ENCODE measurements around the gene CLEC6A.
"Not testable (repeated sequence)": the region's sequence is repeated elsewhere in the genome, so short reads cannot be mapped to it uniquely, and the experiment has no call there.

The CLEC6A gene

DNA sequence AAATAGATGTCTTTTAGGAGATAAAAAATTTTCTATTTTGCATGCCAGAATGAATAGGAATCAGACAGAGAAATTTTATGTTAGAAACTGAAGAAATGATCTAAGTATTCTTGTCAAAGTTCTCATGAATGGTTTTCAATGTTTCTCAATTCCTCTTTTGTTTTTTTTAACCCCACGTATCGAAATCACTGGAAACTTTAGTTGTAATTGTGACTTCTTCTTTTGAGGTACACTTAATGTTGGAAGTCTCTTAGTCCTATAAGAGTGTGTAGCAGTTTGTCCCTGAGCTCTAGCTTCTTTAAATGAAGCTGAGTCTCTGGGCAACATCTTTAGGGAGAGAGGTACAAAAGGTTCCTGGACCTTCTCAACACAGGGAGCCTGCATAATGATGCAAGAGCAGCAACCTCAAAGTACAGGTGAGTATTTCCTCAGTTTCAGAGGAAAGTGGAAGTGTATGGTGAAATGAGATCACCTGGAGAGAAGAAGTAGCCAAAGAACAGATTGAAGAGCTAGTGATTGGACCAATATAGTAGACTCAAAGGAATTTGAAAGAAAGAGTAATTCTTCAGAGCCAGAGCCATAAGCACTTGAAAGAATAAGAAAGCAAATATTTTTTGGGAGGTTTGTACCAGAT is at the start of gene CLEC6A:
Gene CLEC6A, plus strand, starts transcription at position 236 of the 634 bp plus-strand sequence. Its CDS starts 150 bp downstream, at position 386.
- FAIRE-seq (no peak), DNase-seq (ENCODE audit: insufficient read length, low spot score) (no peak)
- TF ChIP-seq POLR2A (IDR thresholded peaks at IDR 0.05; ENCODE audit: low read depth, low read length): no peak

DNA sequence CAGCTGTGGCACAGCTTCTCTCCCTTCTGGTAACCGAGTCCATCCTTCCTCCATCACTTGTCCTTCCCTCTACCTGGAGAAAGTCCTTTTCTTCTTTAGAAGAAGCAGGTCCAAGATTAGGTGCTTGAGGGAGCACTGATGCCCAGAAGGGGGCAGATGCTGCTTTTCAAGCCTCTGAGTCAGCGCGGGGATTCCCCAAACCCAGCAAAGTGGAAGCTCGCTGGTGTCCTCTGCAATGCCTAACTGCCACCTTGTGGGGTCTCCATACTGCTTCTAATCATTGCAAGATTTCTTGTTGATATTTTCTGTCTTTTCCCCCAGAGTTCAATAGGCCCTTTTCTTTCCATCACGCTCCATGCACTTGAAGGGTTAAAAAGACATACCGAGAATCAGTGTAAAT is 36.2 kb upstream of the CLEC6A start:
- not testable (repeated sequence) for DNase-seq (ENCODE audit: insufficient read length, low spot score); FAIRE-seq

DNA sequence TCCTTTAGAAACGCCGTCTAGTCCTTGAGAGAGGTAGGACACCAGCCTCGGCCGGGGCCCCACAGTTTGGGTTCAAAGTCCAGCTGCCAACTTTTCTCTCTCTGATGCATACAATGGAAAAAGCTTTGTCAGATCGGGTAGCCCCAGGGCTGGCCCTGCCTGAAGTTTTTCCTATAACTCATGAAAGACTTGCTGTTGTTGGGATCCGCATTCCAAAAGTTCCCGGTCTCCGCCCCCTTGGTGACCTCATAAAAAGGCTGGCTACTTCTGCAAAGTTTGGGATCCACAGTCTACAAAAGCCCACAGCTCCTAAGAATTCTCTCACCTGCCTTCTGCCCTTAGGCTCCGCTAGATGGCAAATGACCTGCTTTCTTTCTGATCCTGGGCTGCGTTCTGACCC is 35.3 kb upstream of the CLEC6A start:
- TF ChIP-seq POLR2A (IDR thresholded peaks at IDR 0.05; ENCODE audit: low read depth, low read length): no peak
- FAIRE-seq (no peak), DNase-seq (ENCODE audit: insufficient read length, low spot score) (no peak)

DNA sequence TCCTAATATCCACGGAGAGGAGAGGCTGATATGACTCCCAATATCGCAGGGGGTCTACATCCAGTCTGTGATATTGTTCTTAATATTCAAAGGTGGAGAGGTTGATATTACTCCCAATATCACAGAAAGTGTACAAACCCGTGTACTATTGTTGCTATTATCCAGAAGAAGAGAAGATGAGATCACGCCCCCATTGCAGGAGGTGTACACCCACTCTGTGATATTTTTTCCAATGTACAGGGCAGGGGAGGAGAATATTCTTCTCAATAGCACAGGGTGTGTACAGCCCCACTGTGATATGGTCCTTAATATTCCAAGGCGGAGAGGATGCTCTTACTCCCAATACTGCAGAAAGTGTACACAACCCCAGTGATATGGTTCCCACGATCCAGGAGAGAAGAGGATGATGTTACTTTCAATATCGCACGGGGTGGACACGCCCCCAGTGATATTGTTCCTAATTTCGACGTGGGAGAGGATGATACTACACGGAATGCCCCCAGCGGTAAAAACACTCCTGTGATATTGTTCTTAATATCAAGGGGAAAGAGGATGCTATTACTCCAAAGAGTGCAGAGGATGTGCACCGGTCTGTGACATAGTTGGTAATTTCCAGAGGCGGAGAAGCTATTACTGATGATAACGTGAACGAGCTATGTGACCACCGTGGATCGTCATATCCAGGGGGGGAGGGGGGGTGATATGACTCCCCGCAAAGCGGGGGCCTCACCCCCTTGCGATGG is 11.1 kb upstream of the CLEC6A start:
- FAIRE-seq: not testable (repeated sequence)

DNA sequence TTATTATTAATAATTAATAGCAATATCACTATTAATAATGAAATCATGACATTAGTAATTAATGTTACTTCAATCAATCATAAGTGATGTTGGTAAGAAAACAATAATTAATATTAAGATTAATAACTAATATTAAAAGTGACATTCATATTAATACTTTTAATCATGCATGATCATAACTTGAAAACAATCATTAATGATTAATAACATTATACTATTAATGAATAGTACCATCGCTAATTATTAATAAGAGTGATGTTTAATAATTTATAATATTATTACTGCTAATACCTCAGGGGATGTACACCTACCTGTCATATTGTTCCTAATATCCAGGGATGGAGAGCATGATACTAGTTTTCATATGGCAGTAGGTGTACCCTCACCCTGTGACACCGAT is 10.0 kb upstream of the CLEC6A start:
- DNase-seq (ENCODE audit: insufficient read length, low spot score): no peak
- FAIRE-seq: no peak
- no peak for TF ChIP-seq POLR2A (IDR thresholded peaks at IDR 0.05; ENCODE audit: low read depth, low read length)

More for the DNA sequence above, 11.1 kb upstream of the CLEC6A start:
- not testable (repeated sequence) for DNase-seq (ENCODE audit: insufficient read length, low spot score)

DNA sequence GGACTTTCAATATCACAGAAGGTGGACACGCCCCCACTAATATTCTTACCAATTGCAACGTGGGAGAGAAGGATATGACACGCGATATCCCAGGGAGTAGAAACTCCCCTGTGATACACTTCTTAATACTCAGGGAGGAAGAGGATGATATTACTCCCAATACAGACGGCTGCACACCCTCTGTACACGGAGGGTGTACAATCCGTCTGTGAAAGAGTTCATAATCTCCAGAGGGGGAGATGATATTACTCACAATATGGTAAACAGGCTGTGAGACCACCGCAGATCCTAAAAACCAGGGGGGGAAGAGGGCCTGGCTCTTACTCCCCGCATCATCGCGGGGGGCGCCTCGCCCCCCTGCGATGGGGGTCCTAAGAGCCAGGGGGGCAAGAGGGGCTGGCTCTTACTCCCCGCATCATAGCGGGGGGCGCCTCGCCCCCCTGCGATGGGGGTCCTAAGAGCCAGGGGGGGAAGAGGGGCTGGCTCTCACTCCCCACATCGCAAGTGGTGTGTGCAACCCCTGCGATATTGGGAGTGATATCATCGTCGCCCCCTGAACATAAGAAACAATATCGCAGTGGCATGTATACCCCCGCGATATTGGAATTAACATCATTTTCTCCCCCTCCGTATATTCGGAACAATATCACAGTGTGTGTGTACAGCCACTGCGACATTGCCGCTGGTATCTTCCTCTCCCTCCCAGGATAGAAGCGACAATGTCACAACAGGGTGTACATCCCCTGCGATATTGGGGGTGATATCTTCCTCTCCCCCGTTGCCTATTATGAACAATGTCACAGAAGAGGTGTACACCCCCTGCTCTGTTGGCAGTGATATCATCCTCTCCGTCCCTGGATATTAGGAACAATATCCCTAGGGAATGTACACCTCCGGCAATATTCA is 8.9 kb upstream of the CLEC6A start:
- no peak for TF ChIP-seq POLR2A (IDR thresholded peaks at IDR 0.05; ENCODE audit: low read depth, low read length)
- FAIRE-seq: no peak
- DNase-seq (ENCODE audit: insufficient read length, low spot score): no peak

DNA sequence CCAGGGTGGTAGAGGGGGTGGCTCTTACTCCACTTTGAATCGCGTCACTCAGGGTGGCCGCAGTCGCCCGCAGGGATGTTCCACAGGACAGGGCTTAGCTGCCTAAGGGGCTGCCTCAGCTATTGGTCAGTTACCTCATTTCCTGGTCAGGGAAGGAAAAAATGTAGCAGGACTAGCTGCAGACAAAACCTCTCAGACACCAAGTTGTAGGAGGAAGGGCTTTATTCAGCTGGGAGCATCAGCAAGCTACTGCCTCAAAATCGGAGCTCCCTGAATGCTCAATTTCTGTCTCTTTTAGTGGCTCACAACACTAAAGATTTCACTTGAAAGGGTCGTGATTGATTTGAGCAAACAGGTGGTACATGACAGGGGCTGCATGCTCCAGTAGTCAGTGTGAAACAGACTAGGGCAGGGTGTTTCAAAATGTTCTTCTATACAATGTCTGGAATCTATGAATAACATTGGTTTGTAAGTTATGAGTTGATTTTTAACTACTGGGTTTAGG is 6.4 kb upstream of the CLEC6A start:
- FAIRE-seq (no peak), DNase-seq (ENCODE audit: insufficient read length, low spot score) (no peak)
- TF ChIP-seq POLR2A (IDR thresholded peaks at IDR 0.05; ENCODE audit: low read depth, low read length): no peak

DNA sequence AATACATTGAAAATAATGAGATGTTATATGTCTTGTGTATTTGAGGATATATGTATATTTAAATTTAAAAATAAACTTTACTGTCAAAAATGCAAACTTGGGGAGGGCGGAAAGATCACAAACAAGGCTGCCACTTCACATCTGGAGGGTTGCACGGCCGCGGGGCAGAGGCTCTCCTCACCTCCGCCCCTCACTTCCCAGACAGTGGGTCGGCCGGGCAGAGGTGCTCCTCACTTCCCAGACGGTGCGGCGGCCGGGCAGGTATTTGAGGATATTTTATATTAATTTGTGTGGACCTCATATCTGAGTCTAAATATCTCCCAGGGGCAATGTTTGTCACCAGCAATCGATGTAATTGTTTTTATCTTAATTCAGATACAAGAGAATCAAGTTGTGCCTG is 3.7 kb upstream of the CLEC6A start:
- no peak for TF ChIP-seq POLR2A (IDR thresholded peaks at IDR 0.05; ENCODE audit: low read depth, low read length)
- DNase-seq (ENCODE audit: insufficient read length, low spot score): no peak
- FAIRE-seq: no peak

DNA sequence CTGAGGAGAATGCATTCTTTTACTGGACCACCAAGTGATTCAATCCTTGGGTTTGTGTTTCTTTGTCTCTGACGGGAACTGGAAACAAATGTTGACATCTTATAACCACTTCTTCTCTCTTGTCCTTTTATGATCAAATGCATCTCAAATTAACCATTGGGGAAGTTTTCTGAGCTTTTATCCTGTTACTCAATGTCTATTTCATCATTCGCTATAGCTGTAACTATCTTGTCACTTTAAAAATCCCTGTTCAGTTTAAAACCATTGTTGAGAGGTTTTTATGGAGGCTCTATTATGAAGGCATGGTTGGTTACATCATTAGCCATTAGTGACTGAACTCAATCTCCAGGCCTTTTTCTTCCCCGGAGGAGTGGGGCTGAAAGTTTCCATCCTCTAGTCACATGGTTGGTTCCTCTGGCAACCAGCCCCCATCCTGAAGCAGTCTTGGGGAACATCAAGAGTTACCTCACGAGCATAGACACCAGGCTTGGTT is 2.7 kb upstream of the CLEC6A start:
- TF ChIP-seq POLR2A (IDR thresholded peaks at IDR 0.05; ENCODE audit: low read depth, low read length): no peak
- FAIRE-seq: no peak
- no peak for DNase-seq (ENCODE audit: insufficient read length, low spot score)

DNA sequence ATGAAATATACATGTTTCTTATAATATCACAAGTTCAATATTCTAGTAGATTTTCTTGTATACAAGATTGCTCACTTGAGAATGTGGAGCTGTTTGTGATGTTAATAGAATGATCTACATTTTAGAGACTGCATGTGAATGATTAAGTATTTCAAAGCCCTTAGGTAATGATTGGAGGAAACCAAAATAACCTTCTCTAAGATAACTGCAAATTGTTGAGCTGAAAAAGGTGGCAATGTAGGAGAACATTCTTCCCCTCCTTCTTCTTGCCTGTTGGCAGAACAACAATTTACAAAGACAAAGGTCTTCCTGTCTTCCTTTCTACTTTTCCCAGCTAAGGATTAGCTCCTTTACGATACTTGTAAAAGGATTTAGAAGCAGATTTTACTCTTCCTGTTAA is 2.0 kb upstream of the CLEC6A start:
- no peak for DNase-seq (ENCODE audit: insufficient read length, low spot score)
- no peak for FAIRE-seq
- TF ChIP-seq POLR2A (IDR thresholded peaks at IDR 0.05; ENCODE audit: low read depth, low read length): no peak

DNA sequence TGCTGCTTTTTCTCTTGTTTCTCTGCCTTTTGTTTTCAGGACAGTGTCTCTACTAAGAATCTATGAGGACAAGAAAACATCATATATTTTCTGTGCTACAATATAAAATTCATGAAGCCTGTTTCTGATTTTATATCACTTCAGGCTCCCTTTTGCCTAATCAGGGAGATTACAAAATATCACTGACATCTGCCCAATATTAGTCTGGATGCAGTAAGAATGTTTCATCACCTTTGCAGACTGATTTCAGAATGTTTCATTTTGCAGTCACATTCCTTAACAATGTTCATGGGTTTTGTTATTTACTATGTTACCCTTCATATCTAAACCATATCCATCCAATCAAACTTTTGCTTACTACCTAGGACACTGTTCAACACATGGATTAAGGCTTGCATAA is 491 bp upstream of the CLEC6A start:
- no peak for TF ChIP-seq POLR2A (IDR thresholded peaks at IDR 0.05; ENCODE audit: low read depth, low read length)
- FAIRE-seq (no peak), DNase-seq (ENCODE audit: insufficient read length, low spot score) (no peak)

DNA sequence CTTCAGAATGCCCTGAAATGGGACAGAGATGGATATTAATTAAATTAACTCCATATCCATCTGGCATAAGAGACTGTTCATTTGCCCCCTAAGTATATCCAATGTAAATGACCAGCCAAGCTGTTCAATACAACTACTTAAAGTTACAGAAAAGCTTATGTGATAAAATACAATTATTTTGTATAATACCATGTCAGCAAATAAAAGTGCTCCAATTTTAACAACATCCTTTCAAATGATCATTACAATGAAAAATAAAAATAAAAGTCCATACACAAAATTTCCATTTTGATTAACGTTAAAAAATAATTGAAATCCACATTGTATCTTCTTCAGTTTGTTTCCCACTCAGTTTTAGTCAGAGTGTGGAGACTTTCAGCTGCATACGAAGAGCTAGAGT is 5.7 kb downstream of the CLEC6A start:
- FAIRE-seq: no peak
- DNase-seq (ENCODE audit: insufficient read length, low spot score): no peak
- TF ChIP-seq POLR2A (IDR thresholded peaks at IDR 0.05; ENCODE audit: low read depth, low read length): no peak

DNA sequence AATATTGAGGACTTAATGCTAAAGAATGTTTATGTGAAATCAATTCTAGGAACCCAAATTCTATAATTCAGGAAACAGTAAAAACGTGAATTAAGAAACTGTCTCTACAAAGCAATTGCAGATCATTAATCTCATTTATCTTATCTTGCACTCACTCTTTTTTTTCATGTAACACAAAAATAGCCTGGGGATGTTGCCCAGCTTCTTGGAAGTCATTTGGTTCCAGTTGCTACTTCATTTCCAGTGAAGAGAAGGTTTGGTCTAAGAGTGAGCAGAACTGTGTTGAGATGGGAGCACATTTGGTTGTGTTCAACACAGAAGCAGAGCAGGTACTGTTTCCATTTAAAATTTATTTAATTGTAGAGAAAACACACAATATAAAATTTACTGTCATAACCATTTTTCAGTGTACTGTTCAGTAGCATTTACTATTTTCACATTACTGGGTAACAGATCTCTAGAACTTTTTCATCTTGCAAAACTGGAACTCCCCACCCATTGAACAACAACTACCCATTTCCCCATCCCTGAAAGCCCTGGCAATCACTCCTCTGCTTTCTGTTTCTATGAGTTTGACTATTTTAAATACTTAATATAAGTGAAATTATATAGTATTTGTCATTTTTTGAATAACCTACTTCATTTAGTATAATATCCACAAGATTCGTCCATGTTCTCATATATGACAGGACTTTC is 9.7 kb downstream of the CLEC6A start:
- FAIRE-seq: no peak
- no peak for DNase-seq (ENCODE audit: insufficient read length, low spot score)
- TF ChIP-seq POLR2A (IDR thresholded peaks at IDR 0.05; ENCODE audit: low read depth, low read length): no peak
